T-helper 2 cell treated with Interferon-gamma antibody and Interleukin-4, amounts not matched to agents 5 μg/mL and 100 μg/mL, for 36 hours (primary cell): Measurements from ENCODE around the gene CGB8.

ENCODE experiments used
- DNase-seq: peaks from one replicate; pipeline ENCODE4 v3.0.0; 2021; ENCODE audit warnings: low spot score
- H3K27ac Mint-ChIP-seq: one replicate; pipeline ENCODE4 v1.8.0; 2021; ENCODE audit warnings: mild to moderate bottlenecking, mixed read lengths
- H3K27me3 Mint-ChIP-seq: one replicate; pipeline ENCODE4 v1.8.0; 2021; ENCODE audit warnings: low read depth, mixed read lengths
- H3K36me3 Mint-ChIP-seq: one replicate; pipeline ENCODE4 v1.8.0; 2021; ENCODE audit warnings: low read depth, mixed read lengths
- H3K4me1 Mint-ChIP-seq: one replicate; pipeline ENCODE4 v1.8.0; 2021; ENCODE audit warnings: low read depth, mixed read lengths
- H3K4me3 Mint-ChIP-seq: one replicate; pipeline ENCODE4 v1.8.0; 2022; ENCODE audit warnings: mild to moderate bottlenecking, moderate library complexity, mixed read lengths
- H3K9me3 Mint-ChIP-seq: one replicate; pipeline ENCODE4 v1.8.0; 2021; ENCODE audit warnings: mixed read lengths

CGB8 gene

DNA sequence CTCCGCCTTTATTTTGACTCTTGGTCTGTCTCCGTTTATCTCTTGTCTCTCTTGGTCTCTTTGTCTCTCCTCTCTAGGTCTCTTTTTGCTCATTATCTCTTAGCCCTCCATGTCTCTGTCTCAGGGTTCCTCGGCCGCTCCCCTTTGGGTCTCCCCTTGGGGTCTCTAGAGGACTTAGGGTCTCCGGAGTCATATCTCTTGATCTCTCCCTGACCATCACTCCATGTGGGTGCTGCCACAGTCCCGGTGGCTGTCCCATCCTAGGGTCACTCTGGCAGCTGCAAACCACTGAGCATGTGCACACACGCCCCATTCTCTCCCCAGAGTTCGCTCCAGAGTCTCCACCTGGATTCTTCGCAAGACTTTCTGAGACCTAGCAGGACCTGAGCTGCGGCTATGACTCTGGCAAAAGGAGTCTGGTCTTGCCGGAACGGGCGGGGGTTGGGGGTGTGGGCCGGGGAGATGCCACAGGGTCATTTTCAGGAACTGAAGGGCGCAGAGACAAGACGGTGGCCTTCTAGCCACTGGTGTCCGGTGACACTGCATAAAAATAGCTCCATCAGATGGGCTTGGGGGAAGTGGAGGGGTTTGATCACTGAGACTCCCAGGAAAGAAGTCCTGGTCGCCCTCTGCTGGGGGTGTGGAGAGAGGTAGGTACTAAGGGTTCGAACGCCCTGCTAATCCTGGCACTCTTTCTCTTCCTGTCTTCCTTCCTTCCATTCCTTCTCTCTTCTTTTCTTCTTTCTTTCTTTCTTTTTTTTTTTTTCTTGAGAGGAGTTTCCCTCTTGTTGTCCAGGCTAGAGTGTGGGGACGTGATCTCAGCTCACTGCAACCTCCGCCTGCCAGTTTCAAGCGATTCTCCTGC lies 24.8 kb upstream of the CGB8 start:
- H3K36me3 Mint-ChIP-seq = no peaks in the 10 kb centered on the region
- H3K27ac Mint-ChIP-seq = no peak overlapping the region
- peaks cover 44% of the 10 kb centered on the region for H3K27me3 Mint-ChIP-seq
- no peaks in the 10 kb centered on the region for H3K4me1 Mint-ChIP-seq
- DNase-seq = no peak
- H3K9me3 Mint-ChIP-seq = no peaks in the 10 kb centered on the region
- H3K4me3 Mint-ChIP-seq = no peak overlapping the region

DNA sequence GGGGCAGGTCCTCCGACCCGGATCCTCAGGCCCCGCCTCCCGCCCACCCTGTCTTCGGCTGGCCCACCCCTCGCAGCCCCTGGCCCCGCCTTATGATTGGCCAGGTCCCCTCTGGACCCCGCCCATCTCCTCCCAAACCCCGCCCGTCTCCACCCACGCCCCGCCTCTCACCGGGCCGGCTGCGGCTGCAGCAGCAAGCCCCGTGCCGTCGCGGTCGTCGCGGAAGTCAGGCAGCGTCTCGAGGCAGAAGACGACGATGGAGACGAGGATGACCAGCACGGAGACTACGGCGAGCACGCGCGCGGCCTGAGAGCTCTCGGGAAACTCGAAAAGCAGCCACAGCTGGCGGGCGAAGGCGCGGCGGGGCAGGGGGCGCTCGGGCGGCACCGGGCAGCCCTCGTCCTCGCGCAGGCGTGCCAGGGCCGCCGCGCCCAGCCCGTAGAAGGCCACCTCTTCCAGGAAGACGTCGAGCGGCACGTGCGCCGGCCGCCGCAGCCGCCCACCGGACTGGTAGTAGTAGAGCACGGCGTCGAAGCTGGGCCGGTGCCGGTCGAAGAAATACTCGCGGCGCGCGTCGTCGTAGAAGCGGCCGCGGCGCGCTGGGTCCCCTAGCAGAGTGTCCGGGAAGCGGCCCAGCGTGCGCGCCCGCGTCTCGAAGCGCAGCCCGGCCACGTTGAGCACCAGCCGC lies 23.1 kb upstream of the CGB8 start:
- Mint-ChIP-seq H3K27ac (no peak overlapping the region), H3K4me3 (no peak overlapping the region), H3K4me1 (no peaks in the 10 kb centered on the region), H3K36me3 (no peaks in the 10 kb centered on the region), H3K9me3 (no peaks in the 10 kb centered on the region), H3K27me3 (peaks cover 54% of the 10 kb centered on the region)
- no peak for DNase-seq

DNA sequence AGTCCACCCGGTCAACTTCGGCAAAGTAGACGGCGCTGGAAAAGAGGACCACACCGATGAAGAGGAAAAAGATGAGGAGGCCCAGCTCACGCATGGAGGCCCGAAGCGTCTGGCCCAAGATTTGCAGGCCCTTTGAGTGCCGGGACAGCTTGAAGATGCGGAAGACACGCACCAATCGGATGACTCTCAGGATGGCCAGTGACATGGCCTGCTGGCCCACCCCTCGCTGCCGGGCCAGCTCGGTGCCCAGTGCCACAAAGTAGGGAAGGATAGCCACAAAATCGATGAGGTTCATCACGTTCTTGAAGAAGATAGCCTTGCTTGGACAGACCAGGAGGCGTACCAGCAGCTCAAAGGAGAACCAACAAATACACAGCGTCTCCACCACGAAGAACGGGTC lies 21.5 kb upstream of the CGB8 start:
- Mint-ChIP-seq H3K27ac (no peak overlapping the region), H3K27me3 (peaks cover 69% of the 10 kb centered on the region), H3K4me3 (no peak overlapping the region), H3K36me3 (no peaks in the 10 kb centered on the region), H3K9me3 (no peaks in the 10 kb centered on the region), H3K4me1 (no peaks in the 10 kb centered on the region)
- DNase-seq = no peak

DNA sequence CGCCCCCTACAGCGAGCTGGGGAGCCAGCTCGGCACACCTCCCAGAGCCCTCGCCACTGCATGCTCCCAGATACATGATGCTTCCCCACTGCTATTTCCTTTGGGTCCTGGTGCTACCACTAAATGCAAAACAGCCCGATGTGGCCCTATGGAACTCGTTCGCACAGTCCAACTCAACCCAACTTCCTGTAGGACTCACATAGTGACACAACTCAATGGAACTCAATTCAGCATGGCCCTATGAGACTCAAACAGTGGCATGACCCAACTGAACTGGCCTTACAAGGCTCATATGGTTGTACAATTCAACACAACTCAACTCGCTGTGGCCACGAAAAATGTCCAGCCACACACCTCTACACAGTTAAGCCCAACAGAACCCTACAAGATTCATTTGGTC lies 20.1 kb upstream of the CGB8 start:
- Mint-ChIP-seq H3K9me3 (no peaks in the 10 kb centered on the region), H3K4me3 (no peak overlapping the region), H3K36me3 (no peaks in the 10 kb centered on the region), H3K27ac (no peak overlapping the region), H3K27me3 (peaks cover 73% of the 10 kb centered on the region), H3K4me1 (no peaks in the 10 kb centered on the region)
- DNase-seq = no peak

DNA sequence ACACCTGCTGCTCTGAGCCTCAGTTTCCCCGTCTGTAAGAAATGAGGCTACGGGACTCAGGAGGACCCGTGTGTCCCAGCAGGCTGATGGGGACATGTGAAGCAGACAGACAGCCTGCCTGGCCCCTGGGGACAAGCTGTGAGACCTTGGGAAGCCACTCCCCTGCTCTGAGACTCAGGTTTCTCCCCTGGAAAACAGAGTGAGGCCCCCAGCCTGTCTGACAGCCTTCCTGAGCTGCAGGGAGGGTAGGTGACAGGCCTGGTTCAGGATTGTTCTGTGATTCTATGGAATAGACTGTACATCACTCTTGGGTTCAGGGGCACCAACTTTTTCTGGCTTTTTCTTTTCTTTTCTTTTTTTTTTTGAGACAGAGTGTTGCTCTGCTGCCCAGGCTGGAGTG lies 18.6 kb upstream of the CGB8 start:
- H3K36me3 Mint-ChIP-seq = no peaks in the 10 kb centered on the region
- no peak overlapping the region for H3K4me3 Mint-ChIP-seq
- H3K27ac Mint-ChIP-seq = no peak overlapping the region
- DNase-seq = no peak
- peaks cover 68% of the 10 kb centered on the region for H3K27me3 Mint-ChIP-seq
- no peaks in the 10 kb centered on the region for H3K4me1 Mint-ChIP-seq
- no peaks in the 10 kb centered on the region for H3K9me3 Mint-ChIP-seq

DNA sequence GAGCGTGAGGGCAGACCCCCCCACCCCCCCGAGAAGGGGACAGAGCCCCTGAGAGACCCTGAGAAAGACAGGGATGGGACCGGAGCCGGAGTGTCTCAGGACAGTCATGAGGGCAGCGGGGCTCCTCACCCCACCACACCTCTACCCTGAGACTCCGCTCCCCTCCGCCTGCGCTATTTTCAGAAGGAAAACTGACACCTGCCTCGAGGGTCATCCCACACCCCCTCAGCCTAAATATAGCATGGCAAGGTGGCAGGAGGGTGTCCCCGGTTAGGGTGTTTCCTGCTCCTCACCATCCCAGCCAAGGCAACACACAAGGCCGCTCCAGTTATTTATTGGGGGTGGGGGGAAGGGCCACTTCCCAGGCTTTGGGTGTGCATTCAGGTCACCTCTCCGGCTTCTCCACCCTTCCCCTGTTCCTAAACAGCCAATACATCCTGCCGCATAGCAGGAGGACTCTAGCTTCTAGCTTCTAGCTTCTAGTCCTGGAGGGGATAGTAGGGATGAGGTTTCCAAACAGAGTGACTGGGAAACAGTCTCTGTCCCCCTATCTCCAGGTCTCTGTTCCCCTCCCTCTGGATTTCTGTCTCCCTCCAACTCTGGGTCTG lies 17.1 kb upstream of the CGB8 start:
- no peaks in the 10 kb centered on the region for H3K9me3 Mint-ChIP-seq
- H3K4me1 Mint-ChIP-seq = no peaks in the 10 kb centered on the region
- no peak overlapping the region for H3K4me3 Mint-ChIP-seq
- H3K36me3 Mint-ChIP-seq = no peaks in the 10 kb centered on the region
- no peak overlapping the region for H3K27ac Mint-ChIP-seq
- peaks cover 68% of the 10 kb centered on the region for H3K27me3 Mint-ChIP-seq
- no peak for DNase-seq

DNA sequence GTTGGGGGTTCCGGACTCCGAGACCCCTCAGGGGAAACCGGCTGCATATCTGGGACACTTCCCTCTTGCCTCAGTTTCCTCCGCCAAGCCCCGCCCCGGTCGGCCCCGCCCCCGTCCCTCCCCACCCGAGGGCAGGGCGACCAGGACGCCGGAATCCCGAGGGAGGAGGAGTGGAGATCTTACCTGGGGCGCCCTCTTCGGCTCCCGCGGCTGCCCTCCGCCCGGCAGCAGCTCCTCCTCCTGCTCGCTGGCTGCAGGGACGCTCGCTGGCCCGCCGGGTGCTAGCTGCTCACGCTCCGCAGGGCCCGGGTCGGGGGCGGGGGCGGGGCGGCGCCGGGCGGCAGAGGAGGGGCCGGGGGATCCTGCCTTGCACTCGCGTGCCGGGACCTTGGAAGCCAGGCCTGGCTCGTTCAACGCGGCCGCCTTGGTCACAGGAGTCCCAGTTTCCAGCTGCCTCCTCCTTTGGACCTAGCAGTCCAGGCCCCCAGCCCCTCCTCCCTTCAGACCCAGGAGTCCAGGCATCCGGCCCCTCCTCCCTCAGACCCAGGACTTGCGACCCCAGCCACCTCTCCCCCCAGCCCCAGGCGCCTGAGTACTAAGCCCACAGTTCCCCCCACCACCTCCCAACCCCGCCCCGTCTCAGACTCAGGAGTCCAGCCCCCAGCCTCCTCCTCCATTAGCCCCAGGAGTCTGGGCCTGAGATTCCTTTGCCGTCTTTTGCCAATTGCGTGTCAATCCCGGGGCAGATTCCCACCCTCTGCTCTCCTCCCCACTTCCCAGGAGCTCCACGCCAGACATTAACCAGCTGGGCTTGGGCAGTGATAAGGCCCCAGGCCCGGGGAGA lies 16.1 kb upstream of the CGB8 start, which contains the start of gene NTF4:
TSS of gene NTF4 (minus strand) at position 51 of the 844 bp plus-strand sequence. CDS start 2,821 bp downstream, outside the sequence.
- Mint-ChIP-seq H3K27me3 (peaks cover 68% of the 10 kb centered on the region), H3K27ac (no peak within 1 kb of the TSS), H3K4me3 (no peak within 1 kb of the TSS), H3K36me3 (no peaks in the 10 kb centered on the region), H3K4me1 (no peaks in the 10 kb centered on the region), H3K9me3 (no peaks in the 10 kb centered on the region)
- no peak for DNase-seq

DNA sequence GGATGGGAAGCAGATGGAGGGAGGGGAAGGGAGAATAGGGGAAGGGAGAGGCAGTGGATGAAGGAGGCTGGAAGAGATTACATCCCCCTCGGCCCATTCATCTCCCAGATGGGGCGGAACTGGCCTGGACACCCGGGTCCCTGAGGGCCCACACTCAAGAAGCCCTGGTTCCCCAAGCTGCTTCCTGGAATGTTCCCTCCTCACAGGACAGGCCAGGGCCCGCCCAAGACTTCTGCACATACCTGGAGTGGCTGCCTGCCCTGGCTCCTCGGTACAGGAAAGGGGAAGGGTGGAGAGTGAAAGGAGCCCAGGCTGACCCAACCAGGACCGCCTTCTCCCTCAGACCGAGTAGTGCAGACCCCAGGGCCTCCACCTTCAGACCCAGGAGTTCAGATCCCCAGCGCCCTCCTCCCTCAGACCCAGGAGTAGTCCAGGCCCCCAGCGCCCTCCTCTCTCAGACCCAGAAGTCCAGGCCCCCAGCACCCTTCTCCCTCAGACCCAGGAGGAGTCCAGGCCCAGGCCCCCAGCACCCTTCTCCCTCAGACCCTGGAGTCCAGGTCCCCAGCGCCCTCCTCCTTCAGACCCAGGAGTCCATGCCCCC lies 15.2 kb upstream of the CGB8 start:
- Mint-ChIP-seq H3K36me3 (no peaks in the 10 kb centered on the region), H3K4me3 (no peak overlapping the region), H3K27ac (no peak overlapping the region), H3K9me3 (no peaks in the 10 kb centered on the region), H3K4me1 (no peaks in the 10 kb centered on the region), H3K27me3 (peaks cover 69% of the 10 kb centered on the region)
- no peak for DNase-seq

DNA sequence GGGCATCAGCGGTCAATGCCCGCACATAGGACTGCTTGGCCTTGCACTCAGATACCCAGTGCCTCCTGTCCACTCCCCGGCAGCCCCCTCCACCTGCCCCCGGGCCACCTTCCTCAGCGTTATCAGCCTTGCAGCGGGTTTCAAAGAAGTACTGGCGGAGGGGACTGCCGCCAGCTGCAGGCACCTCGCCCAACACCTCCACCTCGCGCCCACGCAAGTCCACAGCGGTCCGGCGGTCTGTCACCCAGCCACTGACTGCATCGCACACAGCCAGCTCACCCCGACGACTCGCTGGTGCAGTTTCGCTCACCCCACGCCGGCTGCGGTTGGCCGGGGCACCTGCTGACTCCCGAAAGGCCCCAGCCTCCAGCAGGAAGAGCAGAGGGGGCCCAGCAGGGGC lies 12.5 kb upstream of the CGB8 start:
- no peaks in the 10 kb centered on the region for H3K9me3 Mint-ChIP-seq
- H3K4me3 Mint-ChIP-seq = no peak overlapping the region
- no peak for DNase-seq
- no peak overlapping the region for H3K27ac Mint-ChIP-seq
- H3K4me1 Mint-ChIP-seq = peaks cover 13% of the 10 kb centered on the region
- H3K27me3 Mint-ChIP-seq = peaks cover 76% of the 10 kb centered on the region
- H3K36me3 Mint-ChIP-seq = no peaks in the 10 kb centered on the region

DNA sequence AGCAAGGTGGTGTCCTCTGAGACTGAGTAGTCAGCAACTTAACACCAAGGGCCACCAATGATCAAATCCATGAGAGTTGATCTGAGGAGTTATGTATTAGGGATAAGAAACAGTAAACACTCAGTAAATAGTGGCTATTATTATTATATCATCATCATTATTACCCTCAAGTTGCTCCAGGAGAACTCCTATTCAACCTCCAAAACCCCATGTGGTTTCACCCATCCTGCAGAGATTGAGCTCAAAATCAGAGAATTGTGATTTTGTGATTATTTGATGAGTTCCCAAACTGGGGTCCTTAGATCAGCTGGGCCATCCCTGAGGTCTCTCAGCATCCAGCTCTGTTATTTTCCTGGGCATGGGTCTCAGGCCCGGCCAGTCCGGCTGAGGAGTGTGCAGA lies 12.1 kb upstream of the CGB8 start:
- H3K27ac Mint-ChIP-seq = no peak overlapping the region
- no peak for DNase-seq
- H3K4me3 Mint-ChIP-seq = no peak overlapping the region
- H3K4me1 Mint-ChIP-seq = peaks cover 14% of the 10 kb centered on the region
- peaks cover 75% of the 10 kb centered on the region for H3K27me3 Mint-ChIP-seq
- H3K9me3 Mint-ChIP-seq = no peaks in the 10 kb centered on the region
- H3K36me3 Mint-ChIP-seq = no peaks in the 10 kb centered on the region

DNA sequence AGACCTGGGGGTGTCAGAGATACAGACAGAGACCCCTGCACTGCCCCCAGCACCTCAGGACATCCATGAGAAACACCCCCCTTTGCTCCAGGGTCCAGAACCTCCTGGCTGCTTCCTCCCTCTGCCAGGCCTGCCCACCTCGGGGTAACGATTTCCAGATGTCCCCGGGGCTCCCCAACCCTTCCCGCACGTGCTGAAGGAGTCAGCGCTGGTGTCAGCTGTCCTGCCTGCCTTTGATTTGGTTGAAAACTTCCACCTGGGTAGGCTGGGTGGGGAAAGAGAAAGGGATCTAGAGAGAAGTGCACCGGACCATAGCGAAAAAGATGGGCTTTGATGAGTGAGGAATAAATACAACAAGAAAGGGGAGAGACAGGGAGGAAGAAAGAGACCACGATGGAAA lies 10.1 kb upstream of the CGB8 start:
- Mint-ChIP-seq H3K9me3 (no peaks in the 10 kb centered on the region), H3K27ac (no peak overlapping the region), H3K4me1 (peaks cover 16% of the 10 kb centered on the region), H3K27me3 (peaks cover 68% of the 10 kb centered on the region), H3K36me3 (no peaks in the 10 kb centered on the region), H3K4me3 (no peak overlapping the region)
- no peak for DNase-seq

DNA sequence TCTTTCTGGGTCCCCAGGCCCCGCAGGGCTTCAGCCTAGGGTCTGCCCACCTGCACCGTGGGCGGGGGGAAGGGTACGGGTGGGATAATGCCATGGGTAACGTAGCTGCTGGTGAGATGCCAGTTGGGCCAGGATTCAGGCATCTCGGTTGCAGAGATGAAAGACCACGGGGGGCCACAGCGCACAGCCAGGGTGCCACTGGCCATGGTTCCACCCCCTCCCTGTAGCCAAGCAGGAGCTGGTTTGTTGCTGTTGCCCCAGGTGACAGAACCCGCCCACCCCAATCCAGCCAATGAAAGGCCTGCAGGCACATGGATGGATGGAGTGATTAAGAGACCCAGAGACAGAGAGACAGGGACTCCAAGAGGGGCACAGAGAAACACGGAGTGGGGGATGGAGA lies 9.7 kb upstream of the CGB8 start:
- H3K27me3 Mint-ChIP-seq = peaks cover 65% of the 10 kb centered on the region
- H3K27ac Mint-ChIP-seq = no peak overlapping the region
- H3K9me3 Mint-ChIP-seq = no peaks in the 10 kb centered on the region
- H3K4me1 Mint-ChIP-seq = peaks cover 16% of the 10 kb centered on the region
- no peak overlapping the region for H3K4me3 Mint-ChIP-seq
- DNase-seq = no peak
- no peaks in the 10 kb centered on the region for H3K36me3 Mint-ChIP-seq

DNA sequence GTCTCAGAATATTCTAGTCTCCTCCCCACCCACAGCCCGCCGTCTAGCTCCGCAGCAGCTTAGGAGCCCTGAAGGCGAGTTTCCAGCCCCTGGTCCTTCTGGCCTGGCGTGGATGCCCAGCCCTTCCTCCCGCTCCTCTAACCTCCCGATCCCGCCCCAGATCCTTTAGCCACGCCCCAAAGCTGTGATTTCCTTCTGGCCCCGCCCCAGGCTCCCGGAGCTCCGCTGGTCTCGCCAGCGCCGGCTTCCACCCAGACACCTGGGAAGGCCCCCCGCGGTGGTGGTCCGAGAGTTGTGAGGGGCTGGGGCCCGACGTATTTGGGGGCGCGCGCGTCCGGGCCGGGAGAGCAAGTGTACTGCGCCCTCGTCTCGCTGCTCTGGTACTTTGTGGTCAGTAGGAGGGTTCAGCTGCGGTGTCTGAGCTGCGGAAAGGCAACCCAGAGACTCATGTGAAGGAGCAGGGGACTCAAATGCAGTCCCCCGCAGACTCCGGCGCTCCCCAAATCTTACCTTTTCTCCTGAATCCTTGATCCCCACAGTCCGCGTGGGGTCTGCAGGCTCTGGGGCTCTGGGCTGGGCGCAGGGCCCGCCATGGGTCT lies 8.8 kb upstream of the CGB8 start, which contains the start of gene CGB7:
TSS of gene CGB7 (minus strand) at position 114 of the 599 bp plus-strand sequence. CDS start 2,374 bp downstream, outside the sequence.
- Mint-ChIP-seq H3K36me3 (no peaks in the 10 kb centered on the region), H3K4me1 (peaks cover 16% of the 10 kb centered on the region), H3K27me3 (peaks cover 61% of the 10 kb centered on the region), H3K4me3 (peak within 1 kb of the TSS; percentile 69), H3K27ac (no peak within 1 kb of the TSS), H3K9me3 (no peaks in the 10 kb centered on the region)
- DNase-seq = peak; percentile 27
